CD4-positive, alpha-beta T cell (primary cell): Measurements from ENCODE around the gene MVB12A. TPM values are rescaled to one million over a fixed set of nuclear protein-coding genes. Genes with fewer than 3 reads are reported as not detected.
A peak's percentile ranks its signal among the peaks of the same experiment; 100 is the strongest.

Experiments
- ATAC-seq: fragments of 200-7000 bp; cut with Tn5 transposase; one replicate; pipeline ENCODE4 v1.10.0; 2022; ENCODE audit warnings: mild to moderate bottlenecking; ENCODE audit not compliant: poor library complexity
- CTCF ChIA-PET: fragments of 350-600 bp; sonication (Branson Sonifier 250); formaldehyde crosslinking; loops from one replicate; lab custom pipeline; 2021; ENCODE audit warnings: antibody characterized with exemption, inconsistent platforms; lab: Charles Lee
- POLR2A ChIA-PET: fragments of 350-600 bp; sonication (Branson Sonifier 250); formaldehyde crosslinking; loops from one replicate; lab custom pipeline; 2021; ENCODE audit warnings: antibody characterized with exemption, inconsistent platforms; lab: Charles Lee
- DNase-seq, 14 experiments: peaks; one replicate each; pipeline ENCODE4 v3.0.0-alpha.2; 2013 to 2020; ENCODE audit warnings: mixed read lengths in 2 of 14
- H3K27ac ChIP-seq, 2 donors: one replicate each; pipeline versions ENCODE4 v1.5.1 to v1.7.0; 2013; ENCODE audit warnings: low read length in 2 of 2, low read depth in 1 of 2, mild to moderate bottlenecking in 1 of 2
- H3K27me3 ChIP-seq, 2 experiments: 1 replicate in 1 of 2; 2 replicates in 1 of 2; pipeline versions ENCODE4 v1.6.1 to v1.7.0; 2013; ENCODE audit warnings: low read length in 2 of 2, control low read depth in 1 of 2, mild to moderate bottlenecking in 1 of 2, moderate library complexity in 1 of 2; ENCODE audit not compliant: insufficient read depth in 2 of 2, control insufficient read depth in 1 of 2
- H3K36me3 ChIP-seq: one replicate; pipeline ENCODE4 v1.6.1; 2013; ENCODE audit warnings: low read length, control low read depth; ENCODE audit not compliant: insufficient read depth
- H3K4me1 ChIP-seq: one replicate; pipeline ENCODE4 v1.6.1; 2013; ENCODE audit warnings: low read length, control low read depth; ENCODE audit not compliant: insufficient read depth
- H3K4me3 ChIP-seq: one replicate; pipeline ENCODE4 v1.5.1; 2013; ENCODE audit warnings: mild to moderate bottlenecking, low read length, moderate library complexity
- H3K9me3 ChIP-seq, 2 experiments: 1 replicate in 1 of 2; 2 replicates in 1 of 2; pipeline versions ENCODE4 v1.6.1 to v1.7.0; 2013; ENCODE audit warnings: low read length in 2 of 2, mild to moderate bottlenecking in 2 of 2, control low read depth in 1 of 2, moderate library complexity in 1 of 2; ENCODE audit not compliant: control insufficient read depth in 1 of 2, insufficient read depth in 1 of 2
- H3K27ac Mint-ChIP-seq: one replicate; pipeline ENCODE4 v1.8.0; 2020; ENCODE audit warnings: mixed read lengths
- H3K27me3 Mint-ChIP-seq: one replicate; pipeline ENCODE4 v1.8.0; 2021; ENCODE audit warnings: mixed read lengths
- H3K36me3 Mint-ChIP-seq: one replicate; pipeline ENCODE4 v1.8.0; 2021; ENCODE audit warnings: low read depth, mixed read lengths
- H3K4me1 Mint-ChIP-seq: one replicate; pipeline ENCODE4 v1.8.0; 2021; ENCODE audit warnings: low read depth, mixed read lengths
- H3K4me3 Mint-ChIP-seq: one replicate; pipeline ENCODE4 v1.8.0; 2020; ENCODE audit warnings: mild to moderate bottlenecking, mixed read lengths
- H3K9me3 Mint-ChIP-seq: one replicate; pipeline ENCODE4 v1.8.0; 2020; ENCODE audit warnings: mixed read lengths
- CTCF ChIP-seq: fragments of 200-600 bp; IDR thresholded peaks from one replicate; pipeline ENCODE4 v1.8.0; 2022; ENCODE audit warnings: antibody characterized with exemption, mild to moderate bottlenecking
- intact Hi-C, 2 experiments: fragments of 100-400 bp; cut with DNase I in 1 of 2; cut with micrococcal nuclease in 1 of 2; formaldehyde crosslinking; loops; one replicate each; pipeline versions ENCODE4 v1.15.1 to v1.9.0; 2023 to 2025; cut with DNase I, micrococcal nuclease
- total RNA-seq, 174 experiments: library from RNA in 2 of 174; stranded (reverse) in 2 of 174; gene quantifications; one replicate each; pipeline ENCODE4 v1.2.3 and lab custom pipeline; 2021 to 2026

Gene MVB12A
- total RNA-seq, 2 experiments from 2014 or later, result 9.8 to 10.7 TPM

GRCh38 chr19:17448131-17448967, 28.5 kb downstream of the MVB12A start, which contains the start of gene TMEM221:
TSS of gene TMEM221 (minus strand) at chr19:17448668. CDS start at chr19:17448462, 206 bp downstream.
- peak; percentile 88 for ATAC-seq
- TF ChIP-seq CTCF, result peak; percentile 56
- H3K27me3 Mint-ChIP-seq, result peaks cover 37% of the 10 kb centered on the region
- H3K27ac Mint-ChIP-seq, result no peak within 1 kb of the TSS
- H3K4me3 ChIP-seq, result peak within 1 kb of the TSS; percentile 31
- CTCF ChIA-PET, result interaction anchor here (0.5 to 2.0 kb wide), 6 partner anchors 14 to 403 kb away, joined by 3 to 7 read pairs (median 4); partner anchors contain the start of gene BST2
- H3K4me3 Mint-ChIP-seq, result peak within 1 kb of the TSS; percentile 1
- no peak within 1 kb of the TSS for H3K27ac ChIP-seq
- peaks cover 0 to 6% of the 10 kb centered on the region in 2 experiments for H3K27me3 ChIP-seq
- peaks cover 0 to 3% of the 10 kb centered on the region in 2 experiments for H3K9me3 ChIP-seq
- no peaks in the 10 kb centered on the region for H3K36me3 ChIP-seq
- peaks cover 10% of the 10 kb centered on the region for H3K4me1 Mint-ChIP-seq
- intact Hi-C loops, result loop anchor here in 1 of 2 experiments (10.0 kb wide), 1 partner anchor 406 kb away; the partner anchor contains the start of gene RPL18A
- no peaks in the 10 kb centered on the region for H3K36me3 Mint-ChIP-seq
- peaks cover 17% of the 10 kb centered on the region for H3K4me1 ChIP-seq
- POLR2A ChIA-PET, result interaction anchor here (0.7 to 1.0 kb wide), 2 partner anchors 10 to 17 kb away, joined by 3 to 4 read pairs; no protein-coding TSS in a partner anchor
- peak in 13 of 14 experiments; percentile 26 to 82 (median 55) for DNase-seq
- no peaks in the 10 kb centered on the region for H3K9me3 Mint-ChIP-seq

GRCh38 chr19:17450264-17451075, 30.6 kb downstream of the MVB12A start:
- peaks cover 52% of the 10 kb centered on the region for H3K27me3 Mint-ChIP-seq
- no peak overlapping the region for H3K4me3 ChIP-seq

More at GRCh38 chr19:17450264-17451075, 30.6 kb downstream of the MVB12A start:
- Mint-ChIP-seq H3K27ac (no peak overlapping the region), H3K9me3 (no peaks in the 10 kb centered on the region), H3K36me3 (no peaks in the 10 kb centered on the region), H3K4me3 (peak overlapping the region; percentile 25), H3K4me1 (peaks cover 18% of the 10 kb centered on the region)
- ChIA-PET CTCF (interaction anchor here (0.7 kb wide), 1 partner anchor 15 kb away, joined by 4 read pairs; no protein-coding TSS in a partner anchor), POLR2A (no interaction called here)
- no peak overlapping the region for H3K27ac ChIP-seq
- no peak for ATAC-seq
- no peaks in the 10 kb centered on the region for H3K36me3 ChIP-seq
- TF ChIP-seq CTCF, result no peak
- DNase-seq, result peak in 3 of 14 experiments; percentile 32 to 38 (median 35)
- peaks cover 0 to 5% of the 10 kb centered on the region in 2 experiments for H3K9me3 ChIP-seq
- H3K27me3 ChIP-seq, result peaks cover 7 to 14% of the 10 kb centered on the region in 2 experiments
- H3K4me1 ChIP-seq, result peaks cover 22% of the 10 kb centered on the region
- intact Hi-C loops, result loop anchor here in 1 of 2 experiments (5.0 kb wide), 1 partner anchor 122 kb away; no protein-coding TSS in a partner anchor
